DND-41 (cell line): ENCODE results near the gene PELI2.

Source experiments
- EZH2 ChIP-seq: IDR thresholded peaks from 3 replicates; pipeline ENCODE4 v1.6.1; 2012; ENCODE audit warnings: borderline replicate concordance, low read depth, mild to moderate bottlenecking, moderate library complexity, low read length, inconsistent platforms; ENCODE audit not compliant: severe bottlenecking
- TF ChIP-seq, protein P1 (sequence below): IDR thresholded peaks from 2 replicates; pipeline ENCODE4 v1.5.1; 2012; ENCODE audit warnings: borderline replicate concordance, low read length, moderate library complexity, mild to moderate bottlenecking; ENCODE audit not compliant: poor library complexity, severe bottlenecking; ENCODE audit errors: extremely low read depth

DNA sequence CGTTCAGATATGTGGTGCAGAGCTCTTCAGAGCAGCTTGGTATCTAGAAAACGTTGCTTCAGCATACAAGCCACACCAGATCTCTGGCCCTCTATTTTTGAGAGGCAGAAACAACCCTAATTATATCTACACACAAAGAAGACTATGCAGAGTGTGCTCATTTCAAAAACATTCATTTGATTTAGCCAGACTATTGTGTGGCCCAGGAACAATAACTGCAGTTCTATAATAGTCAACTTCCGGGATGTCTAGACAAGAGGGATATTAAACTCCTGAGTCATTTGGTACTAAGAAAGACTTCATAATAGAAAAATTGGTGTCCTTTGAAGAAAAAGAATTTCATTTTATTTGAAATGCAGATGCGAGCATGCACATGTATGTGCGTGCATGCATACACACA lies 153.8 kb downstream of the PELI2 start:
- TF ChIP-seq, protein P1, sequence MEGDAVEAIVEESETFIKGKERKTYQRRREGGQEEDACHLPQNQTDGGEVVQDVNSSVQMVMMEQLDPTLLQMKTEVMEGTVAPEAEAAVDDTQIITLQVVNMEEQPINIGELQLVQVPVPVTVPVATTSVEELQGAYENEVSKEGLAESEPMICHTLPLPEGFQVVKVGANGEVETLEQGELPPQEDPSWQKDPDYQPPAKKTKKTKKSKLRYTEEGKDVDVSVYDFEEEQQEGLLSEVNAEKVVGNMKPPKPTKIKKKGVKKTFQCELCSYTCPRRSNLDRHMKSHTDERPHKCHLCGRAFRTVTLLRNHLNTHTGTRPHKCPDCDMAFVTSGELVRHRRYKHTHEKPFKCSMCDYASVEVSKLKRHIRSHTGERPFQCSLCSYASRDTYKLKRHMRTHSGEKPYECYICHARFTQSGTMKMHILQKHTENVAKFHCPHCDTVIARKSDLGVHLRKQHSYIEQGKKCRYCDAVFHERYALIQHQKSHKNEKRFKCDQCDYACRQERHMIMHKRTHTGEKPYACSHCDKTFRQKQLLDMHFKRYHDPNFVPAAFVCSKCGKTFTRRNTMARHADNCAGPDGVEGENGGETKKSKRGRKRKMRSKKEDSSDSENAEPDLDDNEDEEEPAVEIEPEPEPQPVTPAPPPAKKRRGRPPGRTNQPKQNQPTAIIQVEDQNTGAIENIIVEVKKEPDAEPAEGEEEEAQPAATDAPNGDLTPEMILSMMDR: no peak
- no peak for TF ChIP-seq EZH2
